Stimulated activated CD4-positive, alpha-beta T cell treated with anti-CD3 and anti-CD28 coated beads, TNF-alpha, amount 100 ng/mL, for 4 hours (primary cell): Measurements from ENCODE around the gene ZSCAN2.

Experiments used
- DNase-seq, 3 experiments: peaks; one replicate each; pipeline ENCODE4 v3.0.0-alpha.2; 2020; ENCODE audit warnings: low read depth in 3 of 3

ZSCAN2 gene

GRCh38 chr15:84598250-84598649 is 2.6 kb upstream of the ZSCAN2 start:
- no peak for DNase-seq

- no peak for DNase-seq
Measured at GRCh38 chr15:84598993-84599392, 1.8 kb upstream of the ZSCAN2 start.

- no peak for DNase-seq
Measured at GRCh38 chr15:84599906-84600305, 903 bp upstream of the ZSCAN2 start.

GRCh38 chr15:84600331-84600686 is 500 bp upstream of the ZSCAN2 start:
- peak in 2 of 3 experiments; percentile 20 to 33 for DNase-seq

GRCh38 chr15:84601555-84601838 is 688 bp downstream of the ZSCAN2 start:
- no peak for DNase-seq

GRCh38 chr15:84603630-84604379 is 3.0 kb downstream of the ZSCAN2 start:
- no peak for DNase-seq

GRCh38 chr15:84604826-84605553 is 4.2 kb downstream of the ZSCAN2 start:
- peak in 1 of 3 experiments; percentile 13 for DNase-seq

GRCh38 chr15:84605554-84605882 is 4.7 kb downstream of the ZSCAN2 start:
- DNase-seq = no peak

GRCh38 chr15:84606653-84607120 is 5.9 kb downstream of the ZSCAN2 start:
- DNase-seq = no peak

- DNase-seq = no peak
Measured at GRCh38 chr15:84608707-84609284, 8.0 kb downstream of the ZSCAN2 start.

GRCh38 chr15:84609818-84610525 is 9.2 kb downstream of the ZSCAN2 start:
- DNase-seq = no peak

GRCh38 chr15:84611631-84612030 is 10.8 kb downstream of the ZSCAN2 start:
- DNase-seq = no peak

- DNase-seq = no peak
Measured at GRCh38 chr15:84616235-84616634, 15.4 kb downstream of the ZSCAN2 start.

GRCh38 chr15:84620626-84621025 is 19.8 kb downstream of the ZSCAN2 start:
- no peak for DNase-seq

- no peak for DNase-seq
Measured at GRCh38 chr15:84621358-84621979, 20.7 kb downstream of the ZSCAN2 start.

GRCh38 chr15:84624359-84624758 is 23.6 kb downstream of the ZSCAN2 start:
- DNase-seq = no peak

GRCh38 chr15:84625123-84625522 is 24.3 kb downstream of the ZSCAN2 start:
- DNase-seq = no peak

- DNase-seq = no peak
Measured at GRCh38 chr15:84629033-84629432, 28.2 kb downstream of the ZSCAN2 start.

- DNase-seq = no peak
Measured at GRCh38 chr15:84631706-84632272, 31.0 kb downstream of the ZSCAN2 start.

GRCh38 chr15:84633311-84634227 is 32.8 kb downstream of the ZSCAN2 start:
- DNase-seq = peak; percentile 46 to 61 (median 53)
